NCI-H748 treated with DMSO at 0.1 percent for 48 hours (cell line): ENCODE data around the gene CHCHD3.
A peak's percentile ranks its signal among the peaks of the same experiment; 100 is the strongest.
"Not testable (repeated sequence)": the region's sequence is repeated elsewhere in the genome, so short reads cannot be mapped to it uniquely, and the experiment has no call there.

Experiments used
- DNase-seq: peaks from one replicate; lab custom pipeline; 2025; lab: John Stamatoyannopoulos, UW

Gene CHCHD3

DNA sequence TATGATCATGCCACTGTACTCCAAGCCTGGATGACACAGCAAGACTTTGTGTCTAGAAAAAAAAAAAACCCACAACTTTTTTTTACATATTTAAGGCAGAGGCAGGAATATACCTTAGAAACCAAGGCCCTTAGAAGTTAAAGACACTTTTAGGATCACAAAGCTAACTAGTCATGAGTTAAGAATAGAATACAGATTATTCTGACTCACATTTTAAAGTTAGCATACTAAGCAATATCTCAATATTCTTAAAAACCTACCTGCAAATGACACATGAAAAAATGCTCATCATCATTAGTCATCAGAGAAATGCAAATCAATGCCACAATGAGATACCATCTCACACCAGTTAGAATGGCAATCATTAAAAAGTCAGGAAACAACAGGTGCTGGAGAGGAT is 177.7 kb downstream of the CHCHD3 start:
- DNase-seq, result no peak

DNA sequence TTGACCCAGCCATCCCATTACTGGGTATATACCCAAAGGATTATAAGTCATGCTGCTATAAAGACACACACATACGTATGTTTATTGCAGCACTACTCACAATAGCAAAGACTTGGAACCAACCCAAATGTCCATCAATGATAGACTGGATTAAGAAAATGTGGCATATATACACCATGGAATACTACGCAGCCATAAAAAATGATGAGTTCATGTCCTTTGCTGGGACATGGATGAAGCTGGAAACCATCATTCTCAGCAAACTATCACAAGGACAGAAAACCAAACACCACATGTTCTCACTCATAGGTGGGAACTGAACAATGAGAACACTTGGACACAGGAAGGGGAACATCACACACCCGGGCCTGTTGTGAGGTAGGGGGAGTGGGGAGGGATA is 179.6 kb downstream of the CHCHD3 start:
- not testable (repeated sequence) for DNase-seq

DNA sequence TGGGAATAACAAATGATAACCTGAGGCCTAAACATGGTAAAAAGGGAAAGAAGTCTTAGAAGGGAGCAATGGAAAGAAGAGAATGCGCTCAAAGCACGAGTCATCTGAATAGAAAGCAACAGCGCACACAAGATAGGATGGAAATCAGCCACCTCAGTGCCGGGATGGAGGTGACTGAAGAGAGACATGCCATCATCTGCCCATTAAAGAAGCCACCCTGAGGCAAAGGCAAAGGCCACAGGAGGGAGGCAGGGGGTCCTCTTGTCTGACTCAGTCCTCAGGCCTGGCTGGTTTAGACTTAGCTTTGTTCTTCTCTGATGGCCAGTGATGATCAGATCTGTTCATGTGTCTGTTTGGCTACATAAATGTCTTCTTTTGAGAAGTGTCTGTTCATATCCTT is 180.6 kb downstream of the CHCHD3 start:
- no peak for DNase-seq

DNA sequence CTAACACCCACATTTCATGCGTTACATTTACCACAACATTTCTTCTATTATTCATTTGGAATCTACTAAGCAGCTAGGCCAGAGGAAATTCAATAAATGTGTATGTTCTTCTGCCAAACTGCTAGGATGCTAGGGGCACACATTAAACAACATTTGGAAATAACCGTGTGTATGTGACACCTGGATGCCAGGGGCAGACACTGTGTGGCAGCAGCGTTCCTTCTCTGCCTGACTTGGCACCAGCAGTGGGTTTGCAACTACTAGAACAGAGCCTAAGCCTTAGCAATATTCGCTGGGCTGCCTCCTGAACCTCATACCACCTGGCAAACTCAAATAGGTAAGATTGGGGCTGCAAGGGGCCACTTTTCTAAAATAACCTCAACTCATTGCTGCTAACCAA is 182.1 kb downstream of the CHCHD3 start:
- DNase-seq, result no peak

DNA sequence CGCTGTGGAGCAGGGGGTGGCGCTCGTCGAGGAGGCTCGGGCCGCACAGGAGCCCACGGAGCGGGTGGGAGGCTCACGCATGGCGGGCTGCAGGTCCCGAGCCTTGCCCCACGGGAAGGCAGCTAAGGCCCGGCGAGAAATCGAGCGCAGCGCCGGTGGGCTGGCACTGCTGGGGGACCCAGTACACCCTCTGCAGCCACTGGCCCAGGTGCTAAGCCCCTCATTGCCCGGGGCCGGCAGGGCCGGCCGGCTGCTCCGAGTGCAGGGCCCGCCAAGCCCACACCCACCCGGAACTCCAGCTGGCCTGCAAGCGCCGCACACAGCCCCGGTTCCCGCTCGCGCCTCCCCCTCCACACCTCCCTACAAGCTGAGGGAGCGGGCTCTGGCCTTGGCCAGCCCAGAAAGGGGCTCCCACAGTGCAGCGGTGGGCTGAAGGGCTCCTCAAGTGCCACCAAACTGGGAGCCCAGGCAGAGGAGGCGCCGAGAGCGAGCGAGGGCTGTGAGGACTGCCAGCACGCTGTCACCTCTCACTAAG is 183.2 kb downstream of the CHCHD3 start:
- DNase-seq, result not testable (repeated sequence)

DNA sequence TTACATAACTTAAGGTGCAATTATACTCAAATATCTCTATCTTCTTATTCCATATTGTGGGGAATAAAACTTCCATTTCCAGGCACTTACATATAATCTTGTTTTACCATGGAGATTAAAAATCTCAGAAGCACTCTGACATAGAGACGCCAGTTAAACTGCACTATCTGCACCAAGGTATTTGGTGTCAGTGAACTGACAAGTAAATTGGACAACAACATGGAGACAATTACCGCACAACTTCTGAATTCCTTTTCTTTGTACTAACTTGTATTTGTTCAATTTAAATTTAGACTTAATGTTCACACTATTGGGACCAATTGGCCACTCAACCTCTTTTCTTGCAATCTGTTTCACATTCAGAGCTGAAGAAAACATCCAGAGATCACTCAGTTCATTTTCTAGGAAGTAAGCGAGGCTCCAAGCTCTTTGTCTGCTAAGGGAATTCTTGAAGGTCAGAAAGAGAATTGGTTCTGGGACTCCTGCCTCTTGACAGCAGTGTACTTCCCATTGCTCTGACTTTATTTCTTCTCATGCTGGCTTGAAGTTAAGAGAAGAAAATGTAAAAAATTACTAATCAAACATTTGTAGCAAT is 184.7 kb downstream of the CHCHD3 start:
- no peak for DNase-seq

DNA sequence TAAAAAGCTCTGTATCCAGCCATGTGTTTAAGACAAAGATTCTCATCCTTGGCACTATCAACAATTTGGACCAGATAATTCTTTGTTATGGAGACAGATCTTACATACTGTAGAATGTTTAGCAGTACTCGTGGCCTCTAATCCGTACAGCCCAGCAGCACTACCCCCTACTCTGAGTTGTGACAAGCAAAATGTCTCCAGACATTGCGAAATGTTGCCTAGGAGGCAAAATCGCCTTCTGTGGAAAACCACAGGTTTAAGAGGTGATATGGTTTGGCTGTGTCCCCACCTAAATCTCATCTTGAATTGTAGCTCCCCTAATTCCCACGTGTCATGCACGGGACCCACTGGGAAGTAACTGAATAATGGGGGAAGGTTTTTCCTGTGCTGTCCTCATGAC is 186.7 kb downstream of the CHCHD3 start:
- no peak for DNase-seq

DNA sequence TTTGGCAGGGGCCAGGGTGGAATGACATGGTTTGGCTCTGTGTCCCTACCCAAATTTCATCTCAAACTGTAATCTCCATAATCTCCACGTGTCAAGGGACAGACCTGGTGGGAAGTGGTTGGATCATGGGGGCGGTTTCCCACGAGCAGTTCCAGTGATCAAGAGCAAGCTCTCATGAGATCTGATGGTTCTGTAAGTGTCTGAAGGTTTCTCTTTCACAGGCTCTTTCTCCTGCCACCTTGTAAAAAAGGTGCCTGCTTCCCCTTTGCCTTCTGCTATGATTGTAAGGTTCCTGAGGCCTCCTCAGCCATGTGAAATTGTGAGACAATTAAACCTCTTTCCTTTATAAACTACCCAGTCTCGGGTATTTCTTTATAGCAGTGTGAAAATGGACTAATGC is 188.3 kb downstream of the CHCHD3 start:
- DNase-seq, result no peak

DNA sequence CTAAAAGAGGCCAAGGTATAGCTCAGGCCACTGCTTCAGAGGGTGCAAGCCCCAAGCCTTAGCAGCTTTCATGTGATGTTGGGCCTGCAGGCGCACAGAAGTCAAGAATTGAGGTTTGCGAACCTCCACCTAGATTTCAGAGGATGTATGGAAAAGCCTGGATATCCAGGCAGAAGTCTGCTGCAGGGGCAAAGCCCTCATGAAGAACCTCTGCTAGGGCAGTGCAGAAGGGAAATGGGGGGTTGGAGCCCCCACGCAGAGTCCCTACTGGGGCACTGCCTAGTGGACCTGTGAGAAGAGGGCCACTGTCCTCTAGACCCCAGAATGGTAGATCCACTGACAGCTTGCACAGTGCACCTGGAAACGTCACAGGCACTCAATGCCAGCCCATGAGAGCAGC is 189.1 kb downstream of the CHCHD3 start:
- not testable (repeated sequence) for DNase-seq

DNA sequence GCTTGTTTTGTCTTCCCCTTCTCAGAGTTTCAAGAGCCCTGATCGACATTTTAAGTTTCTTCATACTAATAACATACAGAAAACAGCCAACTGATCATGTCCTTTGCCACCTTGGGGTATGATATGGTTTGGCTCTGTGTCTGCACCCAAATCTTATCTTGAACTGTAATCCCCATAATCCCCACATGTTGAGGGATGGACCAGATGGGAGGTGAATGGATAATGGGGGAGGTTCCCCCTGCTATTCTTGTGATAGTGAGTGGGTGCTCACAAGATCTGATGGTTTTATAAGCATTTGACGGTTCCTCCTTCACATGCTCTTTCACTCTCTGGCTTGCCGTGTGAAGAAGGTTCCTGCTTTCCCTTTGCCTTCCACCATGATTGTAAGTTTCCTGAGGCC is 190.3 kb downstream of the CHCHD3 start:
- DNase-seq, result no peak

DNA sequence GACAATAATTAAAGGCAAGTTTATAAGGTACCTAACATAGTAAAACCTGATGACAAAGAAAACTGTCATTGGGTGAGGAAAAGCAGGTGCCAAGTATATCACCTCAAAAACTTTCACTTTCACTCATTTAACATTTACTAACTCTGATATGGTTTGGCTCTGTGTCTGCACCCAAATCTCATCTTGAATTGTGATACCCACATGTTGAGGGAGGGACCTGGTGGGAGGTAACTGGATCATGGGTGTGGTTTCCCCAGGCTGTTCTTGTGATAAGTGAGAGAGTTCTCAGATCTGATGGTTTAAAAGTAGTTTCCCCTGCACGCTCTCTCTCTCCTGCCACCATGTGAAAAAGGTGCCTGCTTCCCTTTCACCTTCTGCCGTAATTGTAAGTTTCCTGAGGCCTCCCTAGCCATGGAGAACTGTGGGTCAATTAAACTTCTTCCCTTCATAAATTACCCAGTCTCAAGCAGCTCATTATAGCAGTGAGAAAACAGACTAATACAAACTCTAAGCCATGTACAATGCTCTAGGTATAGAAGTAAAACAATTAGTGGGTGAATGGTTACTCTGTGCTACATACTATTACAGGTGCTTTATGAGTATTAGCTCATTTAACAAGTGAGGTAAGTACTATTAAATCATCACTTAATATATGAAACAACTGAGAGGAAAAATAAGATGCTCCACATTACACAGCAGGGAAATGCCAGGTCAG is 199.0 kb downstream of the CHCHD3 start:
- no peak for DNase-seq

DNA sequence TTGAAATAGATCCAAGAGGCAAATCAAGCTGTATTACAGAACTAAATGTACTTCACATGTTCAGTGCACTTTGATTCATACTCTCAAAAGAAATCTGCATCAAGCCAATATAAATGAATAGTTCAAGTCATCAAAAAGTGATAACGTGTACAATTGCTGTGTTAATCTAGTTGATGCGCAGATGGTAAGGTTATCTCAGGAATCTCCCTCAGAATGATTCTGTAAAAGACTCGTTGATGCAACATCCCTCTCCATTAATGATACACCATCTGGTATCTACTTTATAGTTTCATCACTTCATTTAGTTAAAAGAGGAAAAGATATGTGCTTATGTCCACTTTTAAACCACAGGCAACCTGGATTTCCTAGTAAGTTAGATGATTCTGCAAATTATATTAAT is 200.6 kb downstream of the CHCHD3 start:
- no peak for DNase-seq

DNA sequence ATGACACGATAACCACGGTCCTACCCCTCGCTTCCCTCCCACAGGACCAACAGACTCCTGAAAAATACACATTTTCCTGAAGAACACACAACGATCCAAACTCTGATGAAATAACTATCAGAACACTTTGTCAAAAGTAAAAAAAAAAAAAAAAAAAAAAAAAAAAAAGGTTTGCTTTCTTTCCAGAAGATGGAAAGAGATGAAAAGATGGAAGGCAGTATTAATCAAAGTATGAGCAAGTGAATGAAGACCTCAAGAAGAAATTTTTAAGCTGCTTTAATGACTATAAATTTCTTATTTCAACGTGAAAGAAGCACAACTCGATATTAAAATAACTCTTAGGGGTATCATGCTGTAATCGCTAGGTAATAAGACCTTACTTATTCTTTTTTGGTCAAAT is 202.3 kb downstream of the CHCHD3 start:
- DNase-seq, result no peak

DNA sequence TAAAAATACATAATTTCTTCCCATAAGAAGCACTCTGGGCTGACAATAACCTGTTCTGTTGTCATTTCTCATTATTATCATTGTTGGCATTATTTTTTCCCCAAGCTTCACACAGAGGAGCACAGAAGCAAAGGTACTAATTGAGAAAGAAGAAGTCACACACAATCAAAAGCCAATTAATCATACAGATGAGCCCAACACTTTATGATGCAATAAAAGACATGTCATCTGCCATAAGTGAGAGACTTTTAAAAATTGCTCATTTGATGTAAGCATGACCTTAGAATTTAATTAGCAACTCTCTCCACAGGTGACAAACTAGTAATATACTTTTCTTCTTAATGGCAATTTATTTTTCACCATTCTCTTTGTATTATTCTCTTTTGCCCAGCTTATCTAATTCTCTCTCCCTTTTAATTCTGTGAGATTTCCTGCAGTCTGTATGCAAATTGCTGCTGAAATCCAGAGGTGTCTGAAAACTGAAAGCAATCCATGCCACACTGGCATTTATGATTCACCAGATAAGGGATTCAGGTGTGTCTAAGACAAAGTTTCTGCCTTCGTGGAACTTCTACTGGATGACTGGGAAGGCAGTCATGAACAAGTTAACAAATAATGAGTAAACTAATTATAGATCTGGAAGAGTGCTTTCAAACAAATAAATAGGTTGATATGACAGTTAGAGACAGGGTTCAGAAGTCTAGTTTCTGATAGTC is 203.5 kb downstream of the CHCHD3 start:
- DNase-seq, result no peak

DNA sequence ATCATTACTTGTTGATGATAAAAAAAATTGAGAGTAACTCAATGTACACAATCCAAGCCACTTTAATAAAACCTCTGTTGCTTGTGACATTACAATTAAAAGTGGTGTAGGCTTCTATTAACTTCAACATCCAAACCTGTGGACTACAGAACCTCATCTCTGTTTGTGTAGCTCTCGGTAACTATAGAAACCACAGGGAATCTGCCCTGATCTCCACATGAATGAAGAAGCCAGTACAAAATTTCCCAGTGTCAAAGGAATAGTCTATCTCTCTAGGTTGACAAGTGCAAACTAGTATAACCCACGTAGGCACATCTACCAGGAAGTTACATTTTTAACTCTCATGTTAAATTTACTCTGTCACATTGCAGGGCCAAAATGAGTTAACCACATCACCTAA is 204.3 kb downstream of the CHCHD3 start:
- peak; percentile 8 for DNase-seq

DNA sequence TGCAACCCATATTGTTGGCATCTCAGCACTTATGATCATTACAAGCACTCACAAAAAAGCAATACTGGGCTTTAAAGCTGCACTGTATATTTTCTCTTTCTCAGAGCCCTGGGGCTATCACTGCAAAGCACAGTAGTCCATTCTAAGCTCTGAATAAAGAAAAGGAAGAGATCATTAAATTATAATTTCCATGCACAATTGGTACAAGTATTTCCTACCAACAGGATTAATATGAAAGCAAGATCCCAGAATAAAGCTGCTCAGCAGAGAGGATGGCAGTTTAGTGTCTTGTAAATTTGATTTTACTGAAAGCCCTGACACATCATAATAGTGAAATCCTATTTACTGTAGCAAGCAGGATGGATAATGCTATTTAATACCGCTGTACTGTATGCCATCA is 205.3 kb downstream of the CHCHD3 start:
- DNase-seq, result no peak

DNA sequence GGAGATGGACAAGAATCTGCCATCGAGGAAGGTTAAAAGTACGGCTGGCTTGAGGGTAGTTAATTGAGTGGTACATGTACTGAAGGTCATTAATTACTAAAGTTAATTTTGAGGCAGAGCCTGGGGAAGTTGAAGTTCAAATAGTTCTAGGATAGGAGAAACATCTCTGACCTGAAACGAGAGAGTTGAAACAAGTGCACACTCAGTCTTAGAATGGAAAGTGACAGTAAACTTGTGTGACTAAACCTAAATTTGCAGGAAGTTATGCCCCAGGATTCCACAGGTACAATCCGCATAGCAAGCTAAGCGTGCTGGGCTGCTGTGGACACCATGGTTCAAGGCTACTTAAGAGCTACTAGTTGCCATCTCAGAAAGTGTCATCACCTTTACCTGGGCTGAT is 209.9 kb downstream of the CHCHD3 start:
- no peak for DNase-seq

DNA sequence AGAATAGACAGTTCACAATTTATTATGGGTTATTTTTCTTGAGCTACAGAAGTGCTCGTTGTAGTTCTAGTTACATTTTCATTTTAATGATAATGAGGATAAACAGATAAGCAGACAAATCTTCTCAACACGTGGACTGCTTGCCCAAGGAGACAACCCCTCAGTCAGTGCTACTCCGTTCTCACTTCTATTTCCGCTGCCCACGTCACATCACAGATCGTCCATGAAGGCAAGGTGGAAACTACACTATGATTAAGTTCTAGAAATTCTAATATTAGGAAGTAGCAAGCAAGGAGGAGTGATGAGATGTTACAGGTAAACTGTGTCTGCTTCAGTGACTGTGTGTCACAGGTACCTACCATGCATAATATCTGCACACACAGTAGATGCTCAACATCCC is 210.5 kb downstream of the CHCHD3 start:
- no peak for DNase-seq

DNA sequence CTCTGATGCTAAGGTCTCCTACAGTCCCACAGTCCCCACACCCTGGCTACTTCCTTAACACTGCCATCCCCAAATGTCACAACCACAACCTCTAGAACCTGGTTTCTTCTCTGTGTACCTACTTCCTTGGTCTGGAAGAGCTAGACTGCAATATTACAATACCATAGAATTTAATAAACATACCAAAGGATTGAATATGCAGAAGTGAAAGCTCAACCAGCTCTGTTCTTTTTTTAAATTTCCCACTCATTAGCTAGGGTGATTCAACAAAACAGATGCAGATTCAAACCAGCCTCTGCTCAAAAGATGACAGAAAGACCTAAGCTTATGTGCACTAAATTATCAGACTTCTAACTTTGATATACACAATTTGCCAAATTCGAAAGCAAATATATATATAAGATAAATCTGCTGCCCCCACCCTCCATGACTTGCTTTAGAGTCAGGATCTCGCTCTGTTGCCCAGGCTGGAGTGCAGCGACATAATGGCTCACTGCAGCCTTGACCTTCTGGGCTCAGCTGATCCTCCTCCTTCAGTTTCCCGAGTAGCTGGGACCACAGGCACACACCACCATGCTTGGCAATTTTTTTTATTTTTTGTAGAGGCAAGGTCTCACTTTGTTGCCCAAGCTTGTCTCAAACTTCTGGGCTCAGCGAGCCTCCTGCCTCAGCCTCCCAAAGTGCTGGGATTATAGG is 212.6 kb downstream of the CHCHD3 start:
- no peak for DNase-seq

DNA sequence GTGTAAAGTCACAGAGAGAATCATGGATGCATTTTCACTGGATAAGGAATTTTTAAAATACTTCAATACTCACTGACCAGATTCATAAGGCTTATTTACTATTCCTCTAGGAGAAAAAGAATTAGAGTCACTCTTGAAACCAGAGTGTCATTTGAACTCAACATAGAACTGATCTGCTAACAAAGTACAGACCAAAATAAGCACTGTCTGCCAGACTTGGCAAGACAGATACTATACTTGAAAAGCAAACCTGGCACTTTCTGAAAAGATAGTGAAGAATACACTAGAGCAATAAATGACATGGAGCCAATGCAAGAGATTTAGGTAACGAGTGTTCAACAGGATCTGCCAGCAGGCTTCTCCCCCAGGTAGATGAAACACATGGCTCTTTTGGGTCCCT is 215.3 kb downstream of the CHCHD3 start:
- DNase-seq, result no peak

DNA sequence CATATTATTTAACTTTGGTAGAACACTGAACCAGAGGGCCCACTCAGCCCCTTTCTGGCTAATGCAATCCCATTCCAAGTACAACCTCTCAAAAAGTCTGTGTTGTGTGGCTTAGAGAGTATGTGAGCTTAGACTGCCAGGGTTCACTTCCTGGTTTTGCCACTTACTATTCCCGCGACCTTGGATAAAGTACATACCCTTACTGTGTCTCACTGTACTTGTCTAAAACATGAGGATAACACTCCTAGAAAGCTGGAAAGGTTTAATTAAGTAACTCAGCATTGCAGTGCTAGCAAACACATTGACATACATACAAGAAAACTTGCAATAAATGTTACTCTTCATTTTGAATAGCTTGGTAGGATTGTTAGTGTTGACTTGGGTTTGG is 215.8 kb downstream of the CHCHD3 start:
- DNase-seq, result no peak

DNA sequence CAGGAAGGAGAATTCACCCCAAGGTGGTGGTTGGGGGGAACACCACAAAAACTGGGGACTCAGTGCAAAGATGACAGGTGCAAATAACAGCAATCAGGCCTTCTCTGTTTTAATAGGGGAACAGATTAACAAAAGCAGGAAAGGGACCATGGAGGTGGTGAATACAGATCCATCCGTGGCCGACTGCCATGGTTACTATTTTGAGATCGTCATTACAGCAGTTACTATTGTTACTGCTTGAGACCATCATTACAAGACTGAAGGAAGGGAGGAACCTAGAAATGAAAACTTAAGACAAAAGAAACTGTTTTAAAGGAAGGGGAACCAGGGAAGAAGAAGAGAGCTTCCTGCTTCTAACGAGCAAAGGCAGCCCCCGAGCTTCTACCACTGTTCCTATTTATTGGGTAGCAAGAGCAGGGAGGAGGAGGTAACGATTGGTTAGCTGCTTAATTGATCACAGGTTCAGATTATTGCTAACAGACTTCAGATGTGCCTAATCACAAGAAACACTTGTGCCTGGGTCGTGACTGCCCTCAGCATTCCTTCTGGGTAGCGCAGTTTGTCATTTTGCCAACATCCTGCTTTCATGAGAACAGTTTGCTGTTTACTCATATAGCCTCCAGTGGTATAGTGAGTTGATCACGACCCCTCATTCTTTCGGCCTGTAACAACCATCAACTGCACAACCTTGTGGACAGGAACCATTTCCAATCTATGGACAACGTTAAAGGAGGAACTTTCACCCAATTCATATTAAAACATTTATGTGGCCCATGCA is 216.3 kb downstream of the CHCHD3 start:
- no peak for DNase-seq
